WTC11 (cell line): Measurements from ENCODE around the gene NGDN. TPM values are rescaled to one million over a fixed set of nuclear protein-coding genes. Genes with fewer than 3 reads are reported as not detected.

Experiments used
- ATAC-seq: fragments of 200-7000 bp; cut with Tn5 transposase; 2 replicates; pipeline ENCODE4 v1.10.0; 2021; ENCODE audit warnings: mild to moderate bottlenecking, moderate library complexity
- CTCF ChIA-PET: fragments of 300-600 bp; sonication (Branson Sonifier 250); formaldehyde crosslinking; loops from one replicate; lab custom pipeline; 2021; ENCODE audit warnings: antibody characterized with exemption; lab: Charles Lee
- POLR2A ChIA-PET: fragments of 350-600 bp; sonication (Branson Sonifier 250); formaldehyde crosslinking; loops from one replicate; lab custom pipeline; 2021; ENCODE audit warnings: antibody characterized with exemption; lab: Charles Lee
- DNase-seq: peaks from one replicate; pipeline ENCODE4 v3.0.0; 2021; ENCODE audit warnings: low spot score
- H3K27ac Mint-ChIP-seq: 2 replicates; pipeline ENCODE4 v1.8.0; 2021; ENCODE audit warnings: mixed read lengths
- H3K27me3 Mint-ChIP-seq: 2 replicates; pipeline ENCODE4 v1.8.0; 2021; ENCODE audit warnings: low read depth, mild to moderate bottlenecking, moderate library complexity, mixed read lengths
- H3K36me3 Mint-ChIP-seq: 2 replicates; pipeline ENCODE4 v1.8.0; 2021; ENCODE audit warnings: mixed read lengths
- H3K4me1 Mint-ChIP-seq: 2 replicates; pipeline ENCODE4 v1.8.0; 2022; ENCODE audit warnings: mixed read lengths
- H3K4me3 Mint-ChIP-seq: 2 replicates; pipeline ENCODE4 v1.8.0; 2021; ENCODE audit warnings: mild to moderate bottlenecking, moderate library complexity, mixed read lengths
- H3K9me3 Mint-ChIP-seq: 2 replicates; pipeline ENCODE4 v1.8.0; 2021; ENCODE audit warnings: mixed read lengths
- CBFB ChIP-seq: sonication (generic); formaldehyde crosslinking; IDR thresholded peaks from 2 replicates; pipeline ENCODE4 v1.8.1; 2022; ENCODE audit warnings: mild to moderate bottlenecking, low read depth, missing genetic modification reagents
- GTF2I ChIP-seq: fragments of 250-450 bp; sonication (Bioruptor Pico); conservative IDR thresholded peaks from 2 replicates; pipeline ENCODE4 v1.4.0; 2021; ENCODE audit warnings: mild to moderate bottlenecking
- MYBL2 ChIP-seq: sonication (generic); formaldehyde crosslinking; IDR thresholded peaks from 2 replicates; pipeline ENCODE4 v1.8.1; 2023; ENCODE audit warnings: mild to moderate bottlenecking, moderate library complexity, missing genetic modification reagents
- NFYB ChIP-seq: sonication (generic); formaldehyde crosslinking; conservative IDR thresholded peaks from 2 replicates; pipeline ENCODE4 v1.8.0; 2022; ENCODE audit warnings: low read depth, missing genetic modification reagents
- NR2C2 ChIP-seq: sonication (generic); formaldehyde crosslinking; IDR thresholded peaks from 2 replicates; pipeline ENCODE4 v1.8.0; 2022; ENCODE audit warnings: mild to moderate bottlenecking, missing genetic modification reagents
- PRRX2 ChIP-seq: fragments of 250-450 bp; sonication (Bioruptor Pico); IDR thresholded peaks from 2 replicates; pipeline ENCODE4 v1.8.0; 2021; ENCODE audit warnings: mild to moderate bottlenecking
- SMAD4 ChIP-seq: sonication (generic); formaldehyde crosslinking; IDR thresholded peaks from 2 replicates; pipeline ENCODE4 v1.8.0; 2022; ENCODE audit warnings: mild to moderate bottlenecking, missing genetic modification reagents
- TP53 ChIP-seq: sonication (generic); formaldehyde crosslinking; IDR thresholded peaks from 2 replicates; pipeline ENCODE4 v1.8.1; 2023; ENCODE audit warnings: mild to moderate bottlenecking, missing genetic modification reagents
- ZNF263 ChIP-seq: sonication (generic); formaldehyde crosslinking; IDR thresholded peaks from 2 replicates; pipeline ENCODE4 v1.8.1; 2022; ENCODE audit warnings: low read depth, mild to moderate bottlenecking, moderate library complexity, missing genetic modification reagents
- total RNA-seq: library from RNA; stranded (reverse); gene quantifications from 3 replicates; pipeline ENCODE4 v1.2.3, GENCODE V29; 2021
- TF ChIP-seq, protein P1 (sequence below): sonication (generic); formaldehyde crosslinking; IDR thresholded peaks from 2 replicates; pipeline ENCODE4 v1.8.0; 2022; ENCODE audit warnings: mild to moderate bottlenecking, missing genetic modification reagents
- TF ChIP-seq, protein P2 (sequence below): sonication (generic); formaldehyde crosslinking; IDR thresholded peaks from 2 replicates; pipeline ENCODE4 v1.8.1; 2022; ENCODE audit warnings: low read depth, missing genetic modification reagents, borderline replicate concordance
- TF ChIP-seq, protein P3 (sequence below): sonication (generic); formaldehyde crosslinking; conservative IDR thresholded peaks from 2 replicates; pipeline ENCODE4 v1.8.1; 2022; ENCODE audit warnings: mild to moderate bottlenecking, missing genetic modification reagents
- TF ChIP-seq, protein P4 (sequence below): fragments of 250-450 bp; sonication (Bioruptor Pico); IDR thresholded peaks from 2 replicates; pipeline ENCODE4 v1.9.0; 2021; ENCODE audit warnings: mild to moderate bottlenecking, borderline replicate concordance
- TF ChIP-seq, protein P5 (sequence below): fragments of 250-450 bp; sonication (Bioruptor Pico); IDR thresholded peaks from 2 replicates; pipeline ENCODE4 v1.9.0; 2021; ENCODE audit warnings: moderate library complexity, mild to moderate bottlenecking, inconsistent platforms, borderline replicate concordance
- TF ChIP-seq, protein P6 (sequence below): fragments of 250-450 bp; sonication (Bioruptor Pico); IDR thresholded peaks from 2 replicates; pipeline ENCODE4 v1.9.0; 2021; ENCODE audit warnings: mild to moderate bottlenecking
- TF ChIP-seq, protein P7 (sequence below): sonication (generic); formaldehyde crosslinking; IDR thresholded peaks from 2 replicates; pipeline ENCODE4 v1.8.0; 2022; ENCODE audit warnings: mild to moderate bottlenecking, missing genetic modification reagents
- TF ChIP-seq, protein P8 (sequence below): fragments of 200-600 bp; IDR thresholded peaks from 2 replicates; pipeline ENCODE4 v1.8.0; 2022; ENCODE audit warnings: antibody characterized with exemption
- TF ChIP-seq, protein P9 (sequence below): fragments of 250-450 bp; sonication (Bioruptor Pico); conservative IDR thresholded peaks from 2 replicates; pipeline ENCODE4 v1.9.0; 2021; ENCODE audit warnings: mild to moderate bottlenecking

Gene NGDN
- total RNA-seq, 1 experiment from 2014 or later, result 45.5 TPM

DNA sequence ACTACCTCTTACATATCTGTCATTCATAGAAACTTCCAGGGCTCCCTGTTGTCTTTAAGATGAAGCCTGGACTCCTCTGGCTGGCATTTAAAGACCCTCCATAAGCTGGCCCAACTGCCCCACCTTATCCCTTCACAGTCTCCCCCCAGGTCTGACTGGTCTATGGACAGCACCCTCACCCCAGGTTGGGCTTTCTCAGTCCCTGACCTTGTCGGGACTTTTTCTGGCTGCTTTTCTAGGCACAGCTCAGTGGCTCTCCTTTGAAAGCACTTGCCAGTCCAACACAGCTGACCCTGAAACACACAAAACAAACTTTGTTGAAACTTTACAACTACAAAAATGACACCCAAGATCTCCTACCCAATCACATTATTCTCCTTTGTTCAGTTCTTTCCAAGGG lies 20.2 kb upstream of the NGDN start:
- peaks cover 3% of the 10 kb centered on the region; the same call in 1 of the 2 replicates for H3K27me3 Mint-ChIP-seq
- CTCF ChIA-PET, result no interaction called here
- no peak overlapping the region for H3K4me3 Mint-ChIP-seq
- POLR2A ChIA-PET, result no interaction called here
- no peaks in the 10 kb centered on the region for H3K9me3 Mint-ChIP-seq
- no peak for DNase-seq
- TF ChIP-seq, protein P1, sequence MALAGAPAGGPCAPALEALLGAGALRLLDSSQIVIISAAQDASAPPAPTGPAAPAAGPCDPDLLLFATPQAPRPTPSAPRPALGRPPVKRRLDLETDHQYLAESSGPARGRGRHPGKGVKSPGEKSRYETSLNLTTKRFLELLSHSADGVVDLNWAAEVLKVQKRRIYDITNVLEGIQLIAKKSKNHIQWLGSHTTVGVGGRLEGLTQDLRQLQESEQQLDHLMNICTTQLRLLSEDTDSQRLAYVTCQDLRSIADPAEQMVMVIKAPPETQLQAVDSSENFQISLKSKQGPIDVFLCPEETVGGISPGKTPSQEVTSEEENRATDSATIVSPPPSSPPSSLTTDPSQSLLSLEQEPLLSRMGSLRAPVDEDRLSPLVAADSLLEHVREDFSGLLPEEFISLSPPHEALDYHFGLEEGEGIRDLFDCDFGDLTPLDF (CRISPR knock-in tag), result no peak
- TF ChIP-seq, protein P2, sequence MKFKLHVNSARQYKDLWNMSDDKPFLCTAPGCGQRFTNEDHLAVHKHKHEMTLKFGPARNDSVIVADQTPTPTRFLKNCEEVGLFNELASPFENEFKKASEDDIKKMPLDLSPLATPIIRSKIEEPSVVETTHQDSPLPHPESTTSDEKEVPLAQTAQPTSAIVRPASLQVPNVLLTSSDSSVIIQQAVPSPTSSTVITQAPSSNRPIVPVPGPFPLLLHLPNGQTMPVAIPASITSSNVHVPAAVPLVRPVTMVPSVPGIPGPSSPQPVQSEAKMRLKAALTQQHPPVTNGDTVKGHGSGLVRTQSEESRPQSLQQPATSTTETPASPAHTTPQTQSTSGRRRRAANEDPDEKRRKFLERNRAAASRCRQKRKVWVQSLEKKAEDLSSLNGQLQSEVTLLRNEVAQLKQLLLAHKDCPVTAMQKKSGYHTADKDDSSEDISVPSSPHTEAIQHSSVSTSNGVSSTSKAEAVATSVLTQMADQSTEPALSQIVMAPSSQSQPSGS (CRISPR knock-in tag), result no peak
- TF ChIP-seq NFYB (no peak), PRRX2 (no peak)
- ATAC-seq, result no peak
- H3K27ac Mint-ChIP-seq, result no peak overlapping the region
- H3K36me3 Mint-ChIP-seq, result no peaks in the 10 kb centered on the region
- peaks cover 11% of the 10 kb centered on the region for H3K4me1 Mint-ChIP-seq

DNA sequence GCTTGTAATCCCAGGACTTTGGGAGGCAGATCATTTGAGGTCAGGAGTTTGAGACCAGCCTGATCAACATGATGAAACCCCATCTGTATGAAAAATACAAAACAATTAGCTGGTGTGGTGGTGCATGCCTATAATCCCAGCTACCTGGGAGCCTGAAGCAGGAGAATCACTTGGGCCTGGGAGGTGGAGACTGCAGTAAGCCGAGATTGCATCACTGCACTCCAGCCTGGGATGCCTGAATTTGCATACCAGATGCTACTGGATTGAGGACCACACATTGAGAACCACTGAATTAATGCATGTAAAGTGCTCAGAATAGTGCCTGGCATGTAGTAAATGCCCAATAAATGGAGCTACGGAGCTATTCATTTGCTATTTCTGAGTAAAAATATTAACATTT lies 19.1 kb upstream of the NGDN start:
- Mint-ChIP-seq H3K27me3 (no peaks in the 10 kb centered on the region; the same call in 1 of the 2 replicates), H3K9me3 (no peaks in the 10 kb centered on the region), H3K4me1 (peaks cover 11% of the 10 kb centered on the region), H3K36me3 (no peaks in the 10 kb centered on the region), H3K4me3 (no peak overlapping the region), H3K27ac (no peak overlapping the region)
- CTCF ChIA-PET, result interaction anchor here (0.8 to 1.2 kb wide), 4 partner anchors 68 to 156 kb away, joined by 3 to 5 read pairs (median 4); partner anchors contain the start of gene CMTM5
- POLR2A ChIA-PET, result no interaction called here
- TF ChIP-seq, protein P3, sequence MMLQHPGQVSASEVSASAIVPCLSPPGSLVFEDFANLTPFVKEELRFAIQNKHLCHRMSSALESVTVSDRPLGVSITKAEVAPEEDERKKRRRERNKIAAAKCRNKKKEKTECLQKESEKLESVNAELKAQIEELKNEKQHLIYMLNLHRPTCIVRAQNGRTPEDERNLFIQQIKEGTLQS, result peak; percentile 76; the same call in 1 of the 2 replicates
- no peak for TF ChIP-seq GTF2I
- ATAC-seq (peak; percentile 78), DNase-seq (peak; percentile 47)

DNA sequence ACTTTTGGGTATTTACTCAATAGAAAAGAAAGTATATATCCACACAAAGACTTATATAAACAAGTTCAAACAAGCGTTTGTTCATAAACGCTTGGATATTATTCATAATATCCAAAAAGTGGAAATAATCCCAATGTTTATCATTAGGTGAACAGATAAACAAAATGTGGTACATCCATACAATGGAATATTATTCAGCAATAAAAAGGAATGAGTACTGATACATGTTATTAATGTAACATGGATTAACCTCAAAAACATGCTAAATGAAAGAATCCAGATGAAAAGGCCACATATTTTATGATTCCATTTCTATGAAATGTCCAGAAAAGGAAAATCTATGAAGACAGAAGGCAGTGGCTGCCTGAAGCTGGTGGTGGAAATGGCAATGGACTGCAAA lies 17.3 kb upstream of the NGDN start:
- no peak for ATAC-seq
- CTCF ChIA-PET, result interaction anchor here (0.6 to 1.5 kb wide), 2 partner anchors 72 to 92 kb away, joined by 3 to 4 read pairs; no protein-coding TSS in a partner anchor
- TF ChIP-seq, protein P4, sequence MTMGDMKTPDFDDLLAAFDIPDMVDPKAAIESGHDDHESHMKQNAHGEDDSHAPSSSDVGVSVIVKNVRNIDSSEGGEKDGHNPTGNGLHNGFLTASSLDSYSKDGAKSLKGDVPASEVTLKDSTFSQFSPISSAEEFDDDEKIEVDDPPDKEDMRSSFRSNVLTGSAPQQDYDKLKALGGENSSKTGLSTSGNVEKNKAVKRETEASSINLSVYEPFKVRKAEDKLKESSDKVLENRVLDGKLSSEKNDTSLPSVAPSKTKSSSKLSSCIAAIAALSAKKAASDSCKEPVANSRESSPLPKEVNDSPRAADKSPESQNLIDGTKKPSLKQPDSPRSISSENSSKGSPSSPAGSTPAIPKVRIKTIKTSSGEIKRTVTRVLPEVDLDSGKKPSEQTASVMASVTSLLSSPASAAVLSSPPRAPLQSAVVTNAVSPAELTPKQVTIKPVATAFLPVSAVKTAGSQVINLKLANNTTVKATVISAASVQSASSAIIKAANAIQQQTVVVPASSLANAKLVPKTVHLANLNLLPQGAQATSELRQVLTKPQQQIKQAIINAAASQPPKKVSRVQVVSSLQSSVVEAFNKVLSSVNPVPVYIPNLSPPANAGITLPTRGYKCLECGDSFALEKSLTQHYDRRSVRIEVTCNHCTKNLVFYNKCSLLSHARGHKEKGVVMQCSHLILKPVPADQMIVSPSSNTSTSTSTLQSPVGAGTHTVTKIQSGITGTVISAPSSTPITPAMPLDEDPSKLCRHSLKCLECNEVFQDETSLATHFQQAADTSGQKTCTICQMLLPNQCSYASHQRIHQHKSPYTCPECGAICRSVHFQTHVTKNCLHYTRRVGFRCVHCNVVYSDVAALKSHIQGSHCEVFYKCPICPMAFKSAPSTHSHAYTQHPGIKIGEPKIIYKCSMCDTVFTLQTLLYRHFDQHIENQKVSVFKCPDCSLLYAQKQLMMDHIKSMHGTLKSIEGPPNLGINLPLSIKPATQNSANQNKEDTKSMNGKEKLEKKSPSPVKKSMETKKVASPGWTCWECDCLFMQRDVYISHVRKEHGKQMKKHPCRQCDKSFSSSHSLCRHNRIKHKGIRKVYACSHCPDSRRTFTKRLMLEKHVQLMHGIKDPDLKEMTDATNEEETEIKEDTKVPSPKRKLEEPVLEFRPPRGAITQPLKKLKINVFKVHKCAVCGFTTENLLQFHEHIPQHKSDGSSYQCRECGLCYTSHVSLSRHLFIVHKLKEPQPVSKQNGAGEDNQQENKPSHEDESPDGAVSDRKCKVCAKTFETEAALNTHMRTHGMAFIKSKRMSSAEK, result no peak
- no peak for TF ChIP-seq NR2C2
- TF ChIP-seq, protein P5, sequence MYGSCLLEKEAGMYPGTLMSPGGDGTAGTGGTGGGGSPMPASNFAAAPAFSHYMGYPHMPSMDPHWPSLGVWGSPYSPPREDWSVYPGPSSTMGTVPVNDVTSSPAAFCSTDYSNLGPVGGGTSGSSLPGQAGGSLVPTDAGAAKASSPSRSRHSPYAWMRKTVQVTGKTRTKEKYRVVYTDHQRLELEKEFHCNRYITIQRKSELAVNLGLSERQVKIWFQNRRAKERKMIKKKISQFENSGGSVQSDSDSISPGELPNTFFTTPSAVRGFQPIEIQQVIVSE, result no peak
- no peak for TF ChIP-seq MYBL2
- TF ChIP-seq, protein P6, sequence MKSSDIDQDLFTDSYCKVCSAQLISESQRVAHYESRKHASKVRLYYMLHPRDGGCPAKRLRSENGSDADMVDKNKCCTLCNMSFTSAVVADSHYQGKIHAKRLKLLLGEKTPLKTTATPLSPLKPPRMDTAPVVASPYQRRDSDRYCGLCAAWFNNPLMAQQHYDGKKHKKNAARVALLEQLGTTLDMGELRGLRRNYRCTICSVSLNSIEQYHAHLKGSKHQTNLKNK, result no peak
- TF ChIP-seq SMAD4 (CRISPR knock-in tag), result no peak
- TF ChIP-seq, protein P7, sequence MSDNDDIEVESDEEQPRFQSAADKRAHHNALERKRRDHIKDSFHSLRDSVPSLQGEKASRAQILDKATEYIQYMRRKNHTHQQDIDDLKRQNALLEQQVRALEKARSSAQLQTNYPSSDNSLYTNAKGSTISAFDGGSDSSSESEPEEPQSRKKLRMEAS (CRISPR knock-in tag), result no peak
- no peak for TF ChIP-seq TP53 (CRISPR knock-in tag)
- TF ChIP-seq ZNF263 (CRISPR knock-in tag), result no peak
- TF ChIP-seq, protein P8, sequence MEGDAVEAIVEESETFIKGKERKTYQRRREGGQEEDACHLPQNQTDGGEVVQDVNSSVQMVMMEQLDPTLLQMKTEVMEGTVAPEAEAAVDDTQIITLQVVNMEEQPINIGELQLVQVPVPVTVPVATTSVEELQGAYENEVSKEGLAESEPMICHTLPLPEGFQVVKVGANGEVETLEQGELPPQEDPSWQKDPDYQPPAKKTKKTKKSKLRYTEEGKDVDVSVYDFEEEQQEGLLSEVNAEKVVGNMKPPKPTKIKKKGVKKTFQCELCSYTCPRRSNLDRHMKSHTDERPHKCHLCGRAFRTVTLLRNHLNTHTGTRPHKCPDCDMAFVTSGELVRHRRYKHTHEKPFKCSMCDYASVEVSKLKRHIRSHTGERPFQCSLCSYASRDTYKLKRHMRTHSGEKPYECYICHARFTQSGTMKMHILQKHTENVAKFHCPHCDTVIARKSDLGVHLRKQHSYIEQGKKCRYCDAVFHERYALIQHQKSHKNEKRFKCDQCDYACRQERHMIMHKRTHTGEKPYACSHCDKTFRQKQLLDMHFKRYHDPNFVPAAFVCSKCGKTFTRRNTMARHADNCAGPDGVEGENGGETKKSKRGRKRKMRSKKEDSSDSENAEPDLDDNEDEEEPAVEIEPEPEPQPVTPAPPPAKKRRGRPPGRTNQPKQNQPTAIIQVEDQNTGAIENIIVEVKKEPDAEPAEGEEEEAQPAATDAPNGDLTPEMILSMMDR, result no peak
- TF ChIP-seq NFYB, result no peak
- TF ChIP-seq, protein P9, sequence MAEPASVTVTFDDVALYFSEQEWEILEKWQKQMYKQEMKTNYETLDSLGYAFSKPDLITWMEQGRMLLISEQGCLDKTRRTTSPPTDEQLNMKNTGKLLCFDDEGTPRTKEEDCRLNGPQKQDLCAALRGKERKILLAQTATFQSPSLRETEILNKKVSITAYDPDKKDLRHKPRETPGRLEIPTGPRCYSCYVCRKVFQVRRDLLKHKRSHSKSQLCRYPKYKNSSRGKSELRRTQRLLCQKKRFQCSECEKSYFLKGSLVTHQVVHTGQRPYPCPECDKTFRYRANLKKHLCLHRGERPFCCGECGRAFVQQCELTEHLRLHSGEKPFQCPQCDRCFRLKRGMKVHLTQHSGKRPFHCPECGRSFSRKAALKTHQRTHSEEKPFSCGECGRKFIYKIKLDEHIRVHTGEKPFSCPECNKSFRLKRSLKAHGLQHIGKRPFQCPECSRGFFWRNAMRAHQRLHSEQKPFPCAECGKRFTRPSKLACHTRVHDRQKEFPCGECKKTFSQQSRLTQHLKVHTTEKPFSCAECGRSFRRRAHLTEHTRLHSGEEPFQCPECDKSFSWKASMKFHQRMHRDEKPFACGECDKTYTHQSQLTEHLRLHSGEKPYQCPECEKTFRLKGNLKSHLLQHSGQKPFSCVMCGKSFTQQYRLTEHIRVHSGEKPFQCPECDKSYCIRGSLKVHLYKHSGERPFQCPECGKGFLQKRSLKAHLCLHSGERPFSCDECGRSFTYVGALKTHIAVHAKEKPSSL (CRISPR knock-in tag), result no peak
- TF ChIP-seq CBFB (CRISPR knock-in tag), result no peak

More for the DNA sequence above, 17.3 kb upstream of the NGDN start:
- H3K36me3 Mint-ChIP-seq, result no peaks in the 10 kb centered on the region
- no peak for DNase-seq
- H3K4me1 Mint-ChIP-seq, result peaks cover 11% of the 10 kb centered on the region
- H3K9me3 Mint-ChIP-seq, result no peaks in the 10 kb centered on the region
- no peak overlapping the region for H3K27ac Mint-ChIP-seq
- no peak overlapping the region for H3K4me3 Mint-ChIP-seq
- H3K27me3 Mint-ChIP-seq, result no peaks in the 10 kb centered on the region
- POLR2A ChIA-PET, result no interaction called here
